K562 (cell line): Measurements from ENCODE around the gene CTSK. TPM values are rescaled to one million over a fixed set of nuclear protein-coding genes. Genes with fewer than 3 reads are reported as not detected.

Source experiments
- ATAC-seq: fragments of 200-7000 bp; cut with Tn5 transposase; 3 replicates; pipeline ENCODE4 v1.9.1; 2020; ENCODE audit warnings: moderate library complexity
- BruUV-seq: library from RNA; stranded (reverse); fragments of 400-500 nt; replicated peaks from 2 replicates; lab custom pipeline; 2021; lab: Mats Ljungman, UMichigan
- CTCF ChIA-PET: fragments of 300-600 bp; formaldehyde crosslinking; extraction: SDS; loops from one replicate; lab custom pipeline; 2021; ENCODE audit warnings: low intra/inter-chr PET ratio; lab: Yijun Ruan, JAX
- POLR2A ChIA-PET: fragments of 300-600, 350-650 bp; sonication (Branson Sonifier 250); formaldehyde crosslinking; extraction: SDS; loops from one replicate; lab custom pipeline; 2021; ENCODE audit warnings: antibody characterized with exemption, inconsistent platforms; lab: Yijun Ruan, JAX
- DNase-seq, 4 experiments: peaks; one replicate each; pipeline versions ENCODE4 v3.0.0 to v3.0.0-alpha.2; 2011 to 2018; ENCODE audit warnings: low spot score in 3 of 4, mixed read lengths in 3 of 4; ENCODE audit errors: extremely low read depth in 1 of 4
- FAIRE-seq: peaks from 2 replicates; lab custom pipeline; 2011; peaks lifted over from hg19 to GRCh38; lab: Jason Lieb, UNC
- H2AFZ ChIP-seq: 2 replicates; pipeline ENCODE4 v1.6.0; 2011; ENCODE audit warnings: low read depth, low read length, control low read depth, inconsistent platforms
- H3K27ac ChIP-seq: fragments of 200-600 bp; 3 replicates; pipeline ENCODE4 v1.8.0; 2011; ENCODE audit warnings: low read depth, mild to moderate bottlenecking, control low read depth, inconsistent platforms, low read length, moderate library complexity, mixed read lengths; ENCODE audit errors: extremely low read depth
- H3K27me3 ChIP-seq, 2 experiments: fragments of 300-600 bp in 1 of 2; 2 replicates in 1 of 2; 3 replicates in 1 of 2; pipeline versions ENCODE4 v1.6.0 to v1.8.0; 2011; ENCODE audit warnings: inconsistent platforms in 2 of 2, low read length in 2 of 2, mild to moderate bottlenecking in 1 of 2, mixed read lengths in 1 of 2, moderate library complexity in 1 of 2; ENCODE audit not compliant: control insufficient read depth in 2 of 2, insufficient read depth in 2 of 2
- H3K36me3 ChIP-seq: fragments of 300-600 bp; 3 replicates; pipeline ENCODE4 v1.8.0; 2011; ENCODE audit warnings: mild to moderate bottlenecking, low read length, inconsistent platforms; ENCODE audit not compliant: control insufficient read depth, insufficient read depth
- H3K4me1 ChIP-seq, 2 experiments: fragments of 200-600 bp in 1 of 2; replicated peaks in 1 of 2; 2 replicates in 1 of 2; 3 replicates in 1 of 2; pipeline versions ENCODE4 v1.5.1 to v1.8.0; 2011; ENCODE audit warnings: inconsistent platforms in 2 of 2, low read length in 2 of 2, mild to moderate bottlenecking in 1 of 2, mixed read lengths in 1 of 2, moderate library complexity in 1 of 2; ENCODE audit not compliant: control insufficient read depth in 2 of 2, insufficient read depth in 2 of 2
- H3K4me2 ChIP-seq: 2 replicates; pipeline ENCODE4 v1.6.1; 2011; ENCODE audit warnings: low read length, control low read depth, inconsistent platforms, mixed read lengths; ENCODE audit not compliant: insufficient read depth
- H3K4me3 ChIP-seq: fragments of 200-600 bp; sonication (generic), shearing (Covaris generic); 2 replicates; pipeline ENCODE4 v1.5.1; 2016; ENCODE audit warnings: control low read depth, inconsistent platforms
- H3K79me2 ChIP-seq: fragments of 200-600 bp; 3 replicates; pipeline ENCODE4 v1.8.0; 2011; ENCODE audit warnings: low read length, inconsistent platforms; ENCODE audit not compliant: control insufficient read depth, insufficient read depth
- H3K9ac ChIP-seq, 2 experiments: 2 replicates each; pipeline versions ENCODE4 v1.6.0 to v1.6.1; 2011; ENCODE audit warnings: low read depth in 2 of 2, low read length in 2 of 2, control low read depth in 1 of 2, inconsistent platforms in 1 of 2, mild to moderate bottlenecking in 1 of 2, mixed read lengths in 1 of 2; ENCODE audit not compliant: insufficient read depth in 1 of 2
- H3K9me1 ChIP-seq: one replicate; pipeline ENCODE4 v1.6.0; 2011; ENCODE audit warnings: inconsistent platforms, mild to moderate bottlenecking, low read length, moderate library complexity; ENCODE audit not compliant: control insufficient read depth, insufficient read depth
- H3K9me3 ChIP-seq: replicated peaks from 2 replicates; pipeline ENCODE4 v1.5.1; 2011; ENCODE audit warnings: low read depth, low read length, inconsistent platforms; ENCODE audit not compliant: control insufficient read depth, insufficient read depth
- H4K20me1 ChIP-seq: replicated peaks from 2 replicates; pipeline ENCODE4 v1.6.1; 2011; ENCODE audit warnings: low read length, inconsistent platforms, mixed read lengths; ENCODE audit not compliant: control insufficient read depth, insufficient read depth
- C11orf30 ChIP-seq: fragments of 450-650 bp; IDR thresholded peaks from 2 replicates; pipeline ENCODE4 v1.6.1; 2016; ENCODE audit warnings: low read depth, mild to moderate bottlenecking
- CEBPB ChIP-seq: fragments of 450-650 bp; IDR thresholded peaks from 2 replicates; pipeline ENCODE4 v1.6.1; 2016; ENCODE audit warnings: missing genetic modification characterization, missing compliant biosample characterization
- EGR1 ChIP-seq: fragments of 450-650 bp; conservative IDR thresholded peaks from 2 replicates; pipeline ENCODE4 v1.6.1; 2017; ENCODE audit warnings: mild to moderate bottlenecking
- FOXP1 ChIP-seq: sonication (generic); formaldehyde crosslinking; IDR thresholded peaks from 2 replicates; pipeline ENCODE4 v1.8.0; 2022; ENCODE audit warnings: mild to moderate bottlenecking, missing genetic modification reagents
- KAT2B ChIP-seq: IDR thresholded peaks from one replicate; pipeline ENCODE4 v1.6.1; 2012; ENCODE audit warnings: low read depth, mild to moderate bottlenecking, control low read depth, inconsistent platforms, low read length, moderate library complexity
- NFE2 ChIP-seq: IDR thresholded peaks from 2 replicates; pipeline ENCODE4 v1.6.1; 2014; ENCODE audit warnings: antibody characterized with exemption, low read depth
- PTRF ChIP-seq: fragments of 450-650 bp; IDR thresholded peaks from 2 replicates; pipeline ENCODE4 v1.6.1; 2016; ENCODE audit warnings: mild to moderate bottlenecking, missing genetic modification characterization, missing compliant biosample characterization
- ZNF316 ChIP-seq: fragments of 450-650 bp; IDR thresholded peaks from 2 replicates; pipeline ENCODE4 v1.6.1; 2016
- ZNF518B ChIP-seq: fragments of 250-450 bp; sonication (Bioruptor Pico); IDR thresholded peaks from 2 replicates; pipeline ENCODE4 v1.5.0; 2021; ENCODE audit warnings: mild to moderate bottlenecking, moderate library complexity
- ZNF740 ChIP-seq, 3 experiments: fragments of 200-800 bp in 1 of 3; sonication (Bioruptor generic) in 1 of 3; sonication (generic) in 1 of 3; formaldehyde crosslinking in 1 of 3; IDR thresholded peaks; 2 replicates each; pipeline versions ENCODE4 v1.6.1 to v1.8.0; 2016 to 2022; ENCODE audit warnings: mild to moderate bottlenecking in 2 of 3, missing compliant biosample characterization in 2 of 3, missing genetic modification characterization in 2 of 3, missing genetic modification reagents in 1 of 3
- ZNF764 ChIP-seq: fragments of 250-450 bp; sonication (Bioruptor Pico); IDR thresholded peaks from 2 replicates; pipeline ENCODE4 v1.4.0; 2020; ENCODE audit warnings: low read depth, mild to moderate bottlenecking, moderate library complexity
- WGBS: fragments of 100-300 bp; shearing (Covaris generic); methylation state at CpG from one replicate; pipeline ENCODE4 v1.1.6; 2016; ENCODE audit warnings: low coverage, mixed read lengths; ENCODE audit not compliant: insufficient coverage; ENCODE audit errors: missing lambda C conversion rate; 5-methylcytosine and 5-hydroxymethylcytosine counted together
- in situ Hi-C: fragments of 300-500 bp; cut with MboI; formaldehyde crosslinking; loops from 4 replicates; pipeline ENCODE4 v1.15.0; 2018; ENCODE audit warnings: inconsistent platforms, mixed read lengths
- intact Hi-C: fragments of 100-400 bp; cut with micrococcal nuclease; formaldehyde crosslinking; loops from 2 replicates; pipeline ENCODE4 v1.14.2; 2022
- polyA plus RNA-seq, 8 experiments: library from polyadenylated mRNA; depleted of rRNA in 4 of 8; stranded (reverse) in 5 of 8; unstranded in 3 of 8; fragments of >200 nt; fragmentation: Nextera tagmentation in 2 of 8; fragmentation: Illumina TruSeq in 1 of 8; extraction: Ambion mirVana in 2 of 8; extraction: Trizol in 1 of 8; gene quantifications; 2 replicates each; pipeline versions ENCODE4 v1.2.1 to v1.2.3, GENCODE V29; 2011 to 2014; ENCODE audit warnings: inconsistent platforms in 1 of 8, missing spikeins in 1 of 8
- total RNA-seq, 7 experiments: library from RNA; depleted of rRNA in 6 of 7; stranded (reverse); fragments of >200 nt in 6 of 7; fragmentation: Illumina TruSeq in 2 of 7; extraction: Trizol in 2 of 7; gene quantifications; 2 replicates each; pipeline versions ENCODE4 v1.2.1 to v1.2.3, GENCODE V29; 2011 to 2021; ENCODE audit warnings: low replicate concordance in 1 of 7
- TF ChIP-seq, protein P1 (sequence below), 2 experiments: fragments of 150-350 bp in 1 of 2; IDR thresholded peaks; 2 replicates each; pipeline ENCODE4 v1.6.1; 2012 to 2016; ENCODE audit warnings: low read depth in 2 of 2, low read length in 2 of 2, mild to moderate bottlenecking in 1 of 2, moderate library complexity in 1 of 2

The CTSK gene
- total and polyA plus RNA-seq, 9 of the 15 experiments (the other 6 are each of a cell fraction or from before 2014, with no cell fraction given): 0.84 to 2.5 (median 1.3) TPM

DNA sequence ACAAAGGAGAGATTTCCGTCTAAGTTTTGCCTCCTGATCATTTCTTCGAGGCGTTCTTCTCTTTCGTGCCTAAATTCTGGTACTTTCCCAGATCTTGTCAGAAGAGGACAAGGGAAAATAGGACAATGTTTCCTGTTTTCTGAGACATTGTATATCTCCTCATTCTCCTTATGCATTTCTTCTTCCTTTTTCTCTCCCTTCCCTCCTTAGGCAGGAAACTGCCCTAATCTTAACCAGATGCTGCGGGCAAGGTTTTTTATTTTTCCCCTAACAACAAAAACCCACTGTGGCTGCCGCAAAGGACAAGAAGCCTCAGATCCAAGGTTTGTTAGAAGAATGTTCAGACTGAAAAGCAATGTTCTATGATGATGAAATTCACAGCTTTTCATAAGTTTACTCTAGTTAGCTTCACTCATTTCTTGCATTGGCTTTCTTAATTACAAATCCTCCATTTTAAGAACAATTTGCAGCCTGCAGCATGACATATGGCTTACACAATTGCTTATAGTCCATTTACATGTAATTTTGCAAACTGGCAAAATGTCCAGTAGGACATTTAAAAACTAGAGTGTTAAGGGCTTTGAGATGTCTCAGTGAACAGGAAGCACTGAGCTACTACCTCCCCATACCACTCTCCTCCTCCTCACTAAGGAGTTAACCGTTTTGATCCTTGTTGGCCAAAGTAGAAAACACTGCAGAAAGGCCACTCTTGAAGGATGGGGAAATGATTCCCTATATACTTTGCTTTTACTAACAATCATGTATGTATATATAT is 624 bp downstream of the CTSK start:
- POLR2A ChIA-PET: interaction anchor here (0.5 to 1.9 kb wide), 5 partner anchors 92 to 952 kb away, joined by 3 to 8 read pairs (median 3); partner anchors contain the start of gene MCL1
- TF ChIP-seq ZNF740 (CRISPR knock-in tag; IDR thresholded peaks at IDR 0.05): no peak
- TF ChIP-seq ZNF740 (tag; IDR thresholded peaks at IDR 0.05): no peak
- no peak for TF ChIP-seq ZNF764 (CRISPR knock-in tag)
- no peak for TF ChIP-seq PTRF
- peak; percentile 14; the same call in 1 of the 2 replicates for TF ChIP-seq ZNF316
- TF ChIP-seq, protein P1, sequence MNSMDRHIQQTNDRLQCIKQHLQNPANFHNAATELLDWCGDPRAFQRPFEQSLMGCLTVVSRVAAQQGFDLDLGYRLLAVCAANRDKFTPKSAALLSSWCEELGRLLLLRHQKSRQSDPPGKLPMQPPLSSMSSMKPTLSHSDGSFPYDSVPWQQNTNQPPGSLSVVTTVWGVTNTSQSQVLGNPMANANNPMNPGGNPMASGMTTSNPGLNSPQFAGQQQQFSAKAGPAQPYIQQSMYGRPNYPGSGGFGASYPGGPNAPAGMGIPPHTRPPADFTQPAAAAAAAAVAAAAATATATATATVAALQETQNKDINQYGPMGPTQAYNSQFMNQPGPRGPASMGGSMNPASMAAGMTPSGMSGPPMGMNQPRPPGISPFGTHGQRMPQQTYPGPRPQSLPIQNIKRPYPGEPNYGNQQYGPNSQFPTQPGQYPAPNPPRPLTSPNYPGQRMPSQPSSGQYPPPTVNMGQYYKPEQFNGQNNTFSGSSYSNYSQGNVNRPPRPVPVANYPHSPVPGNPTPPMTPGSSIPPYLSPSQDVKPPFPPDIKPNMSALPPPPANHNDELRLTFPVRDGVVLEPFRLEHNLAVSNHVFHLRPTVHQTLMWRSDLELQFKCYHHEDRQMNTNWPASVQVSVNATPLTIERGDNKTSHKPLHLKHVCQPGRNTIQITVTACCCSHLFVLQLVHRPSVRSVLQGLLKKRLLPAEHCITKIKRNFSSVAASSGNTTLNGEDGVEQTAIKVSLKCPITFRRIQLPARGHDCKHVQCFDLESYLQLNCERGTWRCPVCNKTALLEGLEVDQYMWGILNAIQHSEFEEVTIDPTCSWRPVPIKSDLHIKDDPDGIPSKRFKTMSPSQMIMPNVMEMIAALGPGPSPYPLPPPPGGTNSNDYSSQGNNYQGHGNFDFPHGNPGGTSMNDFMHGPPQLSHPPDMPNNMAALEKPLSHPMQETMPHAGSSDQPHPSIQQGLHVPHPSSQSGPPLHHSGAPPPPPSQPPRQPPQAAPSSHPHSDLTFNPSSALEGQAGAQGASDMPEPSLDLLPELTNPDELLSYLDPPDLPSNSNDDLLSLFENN (IDR thresholded peaks at IDR 0.05; ENCODE audit: low read depth in 2 of 2, low read length in 2 of 2): no peak
- TF ChIP-seq KAT2B: no peak
- 0 out of 2 replicates have a peak, but pooled peaks have one; percentile 13 for TF ChIP-seq CEBPB (tag)
- no peak for TF ChIP-seq ZNF518B (CRISPR knock-in tag)
- TF ChIP-seq NFE2: no peak
- no peak; the same call in 1 of the 2 replicates for TF ChIP-seq C11orf30
- TF ChIP-seq EGR1: no peak
- no peak for TF ChIP-seq FOXP1

More for the DNA sequence above, 624 bp downstream of the CTSK start:
- Histone ChIP-seq H3K4me1 (peaks cover 0 to 14% of the 10 kb centered on the region in 2 experiments; a peak in 1 of 5 replicates), H3K9me1 (no peaks in the 10 kb centered on the region), H3K4me2 (no peak overlapping the region), H3K9ac (no peak overlapping the region), H3K4me3 (no peak overlapping the region), H2AFZ (no peak overlapping the region), H3K9me3 (no peaks in the 10 kb centered on the region), H3K79me2 (no peaks in the 10 kb centered on the region), H3K27ac (no peak overlapping the region), H3K27me3 (no peaks in the 10 kb centered on the region), H4K20me1 (no peaks in the 10 kb centered on the region), H3K36me3 (peaks cover 19% of the 10 kb centered on the region)
- no TSS peak for BruUV-seq
- DNase-seq: no peak
- in situ Hi-C loops (no loop called here), intact Hi-C loops (no loop called here)
- WGBS: 44% methylated on average over 7 of the region's 7 CpGs
- CTCF ChIA-PET: no interaction called here
- ATAC-seq: no peak
- peak; percentile 19 for FAIRE-seq
